Activated CD8-positive, alpha-beta memory T cell treated with anti-CD3 and anti-CD28 coated beads, Interleukin-2, amount 50 U/mL, for 4 hours (primary cell): ENCODE results near the gene MKRN2.

Experiments
- DNase-seq: peaks from one replicate; pipeline ENCODE4 v3.0.0-alpha.2; 2020

MKRN2 gene

GRCh38 chr3:12556314-12556689, 585 bp upstream of the MKRN2 start:
- DNase-seq: no peak

DNA sequence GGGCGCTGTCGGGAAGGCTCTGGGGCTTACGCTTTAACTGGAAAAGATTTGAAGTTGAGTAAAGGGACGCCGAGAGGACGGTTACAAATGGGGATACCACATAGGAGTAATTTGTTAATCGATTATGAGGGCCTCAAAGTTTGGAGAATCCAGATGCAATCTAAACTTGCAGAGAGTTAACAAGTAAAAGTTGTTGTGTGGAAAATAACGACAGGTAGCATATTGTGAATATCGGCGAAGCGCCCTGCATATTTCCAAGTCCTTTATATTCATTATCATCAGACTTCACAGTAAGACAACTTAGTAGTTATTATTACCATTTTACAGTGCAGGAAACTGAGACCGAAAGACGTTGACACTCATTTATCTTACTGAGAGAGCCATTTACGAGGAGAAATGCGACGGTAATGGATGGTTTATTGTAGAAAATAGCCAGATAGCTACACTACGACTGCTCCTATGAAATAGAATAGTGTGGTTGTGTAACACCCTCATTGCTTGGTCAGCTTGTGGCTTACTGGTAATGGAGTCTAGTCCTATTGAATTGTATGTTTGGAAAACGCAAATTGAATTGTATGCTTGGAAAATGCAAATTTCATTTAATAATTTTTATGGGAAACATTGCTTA, 700 bp downstream of the MKRN2 start:
- no peak for DNase-seq

GRCh38 chr3:12558706-12559105, 1.8 kb downstream of the MKRN2 start:
- DNase-seq: no peak

- no peak for DNase-seq
Measured at GRCh38 chr3:12559520-12559919, 2.6 kb downstream of the MKRN2 start.

DNA sequence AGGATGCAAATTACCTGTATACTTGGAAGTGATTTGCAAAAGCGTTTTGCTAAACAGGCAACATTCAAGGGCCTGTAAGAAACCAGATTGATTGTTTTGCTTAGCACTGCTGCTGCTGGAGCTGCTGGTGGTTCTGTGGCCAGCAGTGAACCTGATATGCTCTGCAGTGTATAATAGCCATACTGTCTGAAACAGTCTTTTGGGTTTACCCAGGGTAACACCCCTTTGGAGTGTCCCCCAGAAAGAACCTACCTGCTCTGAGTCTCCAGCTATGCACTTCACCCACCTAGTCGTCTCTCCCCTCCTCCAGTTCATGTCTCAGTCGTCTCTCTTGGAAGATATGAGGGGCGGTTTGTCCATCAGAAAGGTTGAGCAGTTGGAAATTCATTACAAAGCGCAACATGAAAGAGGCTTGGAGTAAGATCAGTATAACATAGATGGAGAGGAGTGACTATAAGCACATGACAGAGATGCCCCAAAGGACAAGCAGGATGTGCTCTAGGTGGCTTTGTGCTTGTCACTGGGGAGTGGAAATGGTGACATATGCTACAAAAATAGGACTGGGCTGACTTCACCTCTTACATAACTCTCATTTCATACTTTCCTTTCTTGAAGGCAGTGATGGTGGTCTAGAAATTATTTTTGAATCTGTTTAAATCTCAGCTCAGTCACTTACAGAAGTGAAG, 3.8 kb downstream of the MKRN2 start:
- DNase-seq: no peak

GRCh38 chr3:12561397-12561796, 4.5 kb downstream of the MKRN2 start:
- DNase-seq: no peak

DNA sequence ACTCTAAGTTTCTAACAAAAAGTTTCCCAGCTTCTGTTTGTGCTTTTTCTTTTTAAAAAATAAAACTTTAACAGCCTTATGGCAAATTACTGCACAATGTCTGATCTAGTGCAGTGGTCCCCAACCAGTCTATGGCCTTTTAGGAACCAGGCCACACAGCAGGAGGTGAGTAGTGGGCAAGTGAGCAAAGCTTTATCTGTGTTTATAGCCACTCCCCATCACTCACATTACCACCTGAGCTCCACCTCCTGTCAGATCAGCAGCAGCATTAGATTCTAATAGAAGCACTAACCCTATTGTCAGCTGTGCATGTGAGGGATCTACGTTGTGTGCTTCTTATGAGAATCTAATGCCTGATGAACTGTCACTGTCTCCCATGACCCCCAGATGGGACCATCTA, 5.6 kb downstream of the MKRN2 start:
- no peak for DNase-seq

DNA sequence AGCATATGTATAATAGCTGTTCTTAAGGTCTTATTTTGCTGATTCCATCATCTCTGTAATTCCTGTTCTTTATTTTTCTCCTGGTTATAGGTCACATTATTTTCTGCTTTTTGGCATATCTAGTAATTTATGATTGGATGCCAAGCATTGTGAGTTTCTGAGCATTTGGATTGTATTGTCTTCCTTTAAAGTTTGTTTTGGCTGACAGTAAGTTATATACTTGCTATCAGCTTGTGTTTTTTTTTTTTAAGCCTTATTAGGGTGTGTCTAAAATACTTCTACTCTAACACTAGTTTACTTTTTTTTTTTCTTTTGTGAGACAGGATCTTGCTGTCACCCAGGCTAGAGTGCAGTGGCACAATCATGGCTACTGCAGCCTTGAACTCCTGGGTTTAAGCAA, 10.1 kb downstream of the MKRN2 start:
- no peak for DNase-seq

DNA sequence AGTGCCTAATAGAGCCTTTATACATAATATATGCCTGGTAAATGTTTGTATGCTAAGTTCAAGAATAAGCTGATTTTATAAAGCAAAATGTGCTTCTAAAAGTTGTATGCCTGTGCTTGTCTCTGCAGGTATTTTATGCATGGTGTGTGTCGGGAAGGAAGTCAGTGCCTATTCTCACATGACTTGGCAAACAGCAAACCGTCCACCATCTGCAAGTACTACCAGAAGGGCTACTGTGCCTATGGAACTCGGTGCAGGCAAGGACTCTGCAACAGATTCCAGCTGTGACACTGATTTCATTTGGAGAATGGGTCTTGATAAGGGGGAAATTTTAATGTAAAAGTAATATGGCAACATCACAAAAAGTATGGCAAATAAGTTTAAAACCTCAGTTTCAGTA, 11.9 kb downstream of the MKRN2 start:
- DNase-seq: no peak

GRCh38 chr3:12569836-12570235, 12.9 kb downstream of the MKRN2 start:
- DNase-seq: no peak

DNA sequence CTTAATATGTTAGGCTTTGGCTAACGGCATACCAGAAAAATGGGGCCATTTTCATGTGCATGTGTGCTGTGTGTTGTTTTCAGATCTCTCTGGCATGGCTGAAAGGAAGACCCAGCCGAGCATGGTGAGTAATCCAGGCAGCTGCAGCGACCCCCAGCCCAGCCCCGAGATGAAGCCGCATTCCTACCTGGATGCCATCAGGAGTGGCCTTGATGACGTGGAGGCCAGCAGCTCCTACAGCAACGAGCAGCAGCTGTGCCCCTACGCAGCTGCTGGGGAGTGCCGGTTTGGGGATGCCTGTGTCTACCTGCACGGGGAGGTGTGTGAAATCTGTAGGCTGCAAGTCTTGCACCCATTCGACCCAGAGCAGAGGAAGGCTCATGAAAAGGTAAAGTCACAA, 15.1 kb downstream of the MKRN2 start:
- no peak for DNase-seq

- no peak for DNase-seq
Measured at GRCh38 chr3:12574131-12574530, 17.2 kb downstream of the MKRN2 start.

- no peak for DNase-seq
Measured at GRCh38 chr3:12574661-12575060, 17.8 kb downstream of the MKRN2 start.

- DNase-seq: no peak
Measured at GRCh38 chr3:12577379-12577778, 20.5 kb downstream of the MKRN2 start.

- no peak for DNase-seq
Measured at GRCh38 chr3:12578742-12579141, 21.9 kb downstream of the MKRN2 start.

GRCh38 chr3:12579456-12579855, 22.6 kb downstream of the MKRN2 start:
- DNase-seq: no peak

- DNase-seq: no peak
Measured at GRCh38 chr3:12579905-12580304, 23.0 kb downstream of the MKRN2 start.

DNA sequence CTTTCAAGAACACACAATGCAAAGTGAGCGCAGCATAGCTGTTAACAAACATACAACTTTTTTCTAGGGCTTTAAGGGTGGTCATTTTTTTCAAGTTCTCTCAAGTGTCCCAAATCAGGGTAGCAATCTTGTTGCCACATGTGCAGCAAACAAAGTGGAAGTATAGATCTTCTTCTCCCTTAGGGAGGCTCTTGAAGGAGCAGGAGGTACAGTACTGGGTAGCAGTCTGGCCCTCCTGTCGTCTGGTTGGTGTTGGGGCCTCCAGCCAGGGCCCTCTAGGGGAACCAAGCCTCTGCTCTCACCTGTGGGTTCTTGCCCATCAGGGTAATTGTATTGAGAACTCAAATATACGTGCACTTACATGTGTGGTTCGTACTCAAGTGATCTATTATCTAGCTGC, 25.8 kb downstream of the MKRN2 start:
- DNase-seq: no peak

DNA sequence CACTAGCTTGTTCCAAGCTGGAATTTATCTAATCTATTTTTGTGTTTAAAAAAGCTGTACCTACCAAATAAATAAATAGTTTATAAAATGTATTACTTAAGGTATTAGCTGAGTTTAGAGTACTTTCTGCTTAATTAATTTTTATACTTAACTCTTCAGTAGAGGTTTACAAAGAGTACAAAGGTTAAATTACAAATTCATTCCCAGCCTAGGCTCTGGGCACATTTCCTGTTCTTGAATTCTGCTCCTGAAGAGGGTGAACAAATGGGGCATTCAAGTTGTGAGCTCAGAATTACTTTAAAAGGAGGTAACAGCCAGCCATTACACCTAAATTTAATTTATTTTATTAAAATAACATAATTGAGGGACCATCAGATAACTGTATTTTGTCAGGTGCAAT, 26.4 kb downstream of the MKRN2 start:
- DNase-seq: no peak

DNA sequence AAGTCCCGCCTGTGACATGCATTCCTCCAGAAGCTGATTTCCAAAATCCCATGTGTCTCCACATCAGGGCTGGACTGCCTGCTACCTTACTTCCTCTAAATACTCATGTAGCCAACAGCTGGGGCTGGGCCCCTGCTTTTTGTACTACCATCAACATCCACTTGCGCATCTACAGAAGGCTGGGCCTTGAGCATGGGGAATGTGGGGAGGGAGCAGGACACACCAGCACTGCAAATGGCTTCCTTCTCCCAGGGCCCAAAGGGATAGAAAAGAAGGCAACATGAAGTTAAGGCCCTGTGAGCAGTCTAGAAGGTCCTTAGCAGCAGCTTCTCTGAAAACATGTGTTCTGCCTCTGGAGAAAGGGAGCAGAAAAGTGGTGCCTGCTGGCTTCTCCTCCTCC, 27.2 kb downstream of the MKRN2 start:
- DNase-seq: no peak

- DNase-seq: no peak
Measured at GRCh38 chr3:12585181-12585580, 28.3 kb downstream of the MKRN2 start.

DNA sequence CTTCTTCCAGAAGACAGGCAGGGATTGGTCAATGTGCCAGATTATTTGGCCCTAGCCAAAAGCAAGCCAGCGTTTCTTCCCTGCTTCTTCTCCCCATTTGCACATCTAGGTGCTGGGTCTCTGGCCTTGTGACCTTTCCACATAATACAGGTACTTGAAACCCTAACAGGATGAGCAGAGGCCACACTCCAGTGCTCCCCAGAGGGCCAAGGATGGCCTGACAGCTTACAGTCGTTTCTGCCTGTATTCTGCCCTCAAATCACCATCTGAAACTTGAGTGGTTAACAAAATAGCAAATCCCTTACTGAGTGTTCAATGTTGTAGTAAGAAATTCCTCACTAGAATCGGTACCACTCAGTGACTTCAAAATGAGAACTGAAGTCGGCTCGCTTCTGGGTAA, 29.1 kb downstream of the MKRN2 start:
- no peak for DNase-seq

- no peak for DNase-seq
Measured at GRCh38 chr3:12586403-12586802, 29.5 kb downstream of the MKRN2 start.

GRCh38 chr3:12588039-12589009, 31.4 kb downstream of the MKRN2 start:
- no peak for DNase-seq
